ENCODE measurements around the gene MUL1. TPM values are rescaled to one million over a fixed set of nuclear protein-coding genes. Genes with fewer than 3 reads are reported as not detected.

MUL1 gene
- total and polyA plus RNA-seq, 8 donors = 22.0 to 36.0 (median 25.3) TPM

DNA sequence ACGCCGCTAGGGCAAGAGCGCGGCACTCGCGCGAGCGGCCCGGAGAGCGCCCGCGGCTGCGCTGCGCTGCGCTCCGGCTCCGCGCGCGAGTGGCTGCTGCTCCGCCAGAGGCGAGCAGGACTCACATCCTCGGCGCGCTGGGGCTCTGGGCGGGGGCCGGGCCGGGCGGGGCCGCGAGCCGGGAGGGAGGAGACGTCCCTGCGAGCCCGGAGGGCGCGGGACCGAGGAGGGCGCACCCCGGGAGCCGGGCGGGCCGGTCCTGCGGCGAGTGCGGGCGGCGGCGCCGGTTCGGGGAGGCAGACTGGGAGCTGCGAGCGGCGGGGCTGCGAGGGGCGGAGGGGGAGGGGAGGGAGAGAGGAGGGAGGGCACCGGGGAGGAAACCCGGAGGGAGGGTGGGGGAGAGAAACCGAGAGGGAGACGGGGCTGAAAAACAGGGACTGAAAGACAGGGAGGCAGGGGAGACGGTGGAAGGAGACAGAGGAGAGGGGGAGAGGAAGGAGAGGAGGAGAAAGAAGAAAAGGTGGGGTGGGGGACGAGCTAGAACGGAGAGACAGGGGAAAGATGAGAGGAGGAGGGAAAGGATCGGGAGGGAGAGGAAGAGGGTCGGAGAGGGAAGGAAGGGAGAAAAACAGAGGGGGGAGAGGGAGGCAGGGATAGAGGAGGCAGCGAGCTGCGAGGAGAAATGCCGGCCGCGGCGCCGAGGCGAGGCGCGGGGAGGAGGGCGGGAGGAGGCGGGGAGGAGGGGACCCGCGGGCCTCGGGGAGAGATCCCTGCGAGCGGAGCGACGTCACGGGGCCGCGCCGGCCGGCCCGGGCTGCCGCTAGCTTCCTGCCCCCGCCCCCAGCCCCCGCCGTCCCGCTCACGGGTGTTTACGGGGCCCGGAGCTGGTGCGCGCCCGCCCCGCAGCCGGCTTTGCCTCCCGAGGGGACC lies 22.2 kb downstream of the MUL1 start, which contains the start of gene CAMK2N1:
Gene CAMK2N1, minus strand, starts transcription at position 684 of the 930 bp plus-strand sequence. CDS start 831 bp downstream, outside the sequence.
- no peaks in the 10 kb centered on the region for H3K9me3 ChIP-seq
- H3K27ac ChIP-seq = peak within 1 kb of the TSS; percentile 26 to 53
- peak within 1 kb of the TSS; percentile 35 to 40 for H3K4me3 ChIP-seq
- TF ChIP-seq, protein P1, sequence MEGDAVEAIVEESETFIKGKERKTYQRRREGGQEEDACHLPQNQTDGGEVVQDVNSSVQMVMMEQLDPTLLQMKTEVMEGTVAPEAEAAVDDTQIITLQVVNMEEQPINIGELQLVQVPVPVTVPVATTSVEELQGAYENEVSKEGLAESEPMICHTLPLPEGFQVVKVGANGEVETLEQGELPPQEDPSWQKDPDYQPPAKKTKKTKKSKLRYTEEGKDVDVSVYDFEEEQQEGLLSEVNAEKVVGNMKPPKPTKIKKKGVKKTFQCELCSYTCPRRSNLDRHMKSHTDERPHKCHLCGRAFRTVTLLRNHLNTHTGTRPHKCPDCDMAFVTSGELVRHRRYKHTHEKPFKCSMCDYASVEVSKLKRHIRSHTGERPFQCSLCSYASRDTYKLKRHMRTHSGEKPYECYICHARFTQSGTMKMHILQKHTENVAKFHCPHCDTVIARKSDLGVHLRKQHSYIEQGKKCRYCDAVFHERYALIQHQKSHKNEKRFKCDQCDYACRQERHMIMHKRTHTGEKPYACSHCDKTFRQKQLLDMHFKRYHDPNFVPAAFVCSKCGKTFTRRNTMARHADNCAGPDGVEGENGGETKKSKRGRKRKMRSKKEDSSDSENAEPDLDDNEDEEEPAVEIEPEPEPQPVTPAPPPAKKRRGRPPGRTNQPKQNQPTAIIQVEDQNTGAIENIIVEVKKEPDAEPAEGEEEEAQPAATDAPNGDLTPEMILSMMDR (IDR thresholded peaks at IDR 0.05) = no peak
- peaks cover 36 to 96% of the 10 kb centered on the region in 2 donors for H3K27me3 ChIP-seq
- peak; percentile 75 for ATAC-seq
- no peaks in the 10 kb centered on the region for H3K36me3 ChIP-seq
- intact Hi-C loops (cut with DNase I) = loop anchor here in 1 of 2 donors (10.0 kb wide), 1 partner anchor 111 kb away; no protein-coding TSS in a partner anchor
- peaks cover 6 to 15% of the 10 kb centered on the region in 2 donors for H3K4me1 ChIP-seq
- DNase-seq = peak; percentile 40 to 84 (median 72)

- Histone ChIP-seq H3K4me3 (peak overlapping the region; percentile 35 to 40), H3K27ac (peak overlapping the region; percentile 45 to 65), H3K36me3 (no peaks in the 10 kb centered on the region), H3K9me3 (no peaks in the 10 kb centered on the region), H3K4me1 (peaks cover 6 to 15% of the 10 kb centered on the region in 2 donors), H3K27me3 (peaks cover 36 to 99% of the 10 kb centered on the region in 2 donors)
- intact Hi-C loops (cut with DNase I) = loop anchor here in 1 of 2 donors (10.0 kb wide), 1 partner anchor 110 kb away; no protein-coding TSS in a partner anchor
- peak in 3 of 4 donors; percentile 23 to 71 (median 30) for DNase-seq
- TF ChIP-seq, protein P1 (IDR thresholded peaks at IDR 0.05) = no peak
- no peak for ATAC-seq
Observed at GRCh38 chr1:20484519-20485462, 23.2 kb downstream of the MUL1 start.

DNA sequence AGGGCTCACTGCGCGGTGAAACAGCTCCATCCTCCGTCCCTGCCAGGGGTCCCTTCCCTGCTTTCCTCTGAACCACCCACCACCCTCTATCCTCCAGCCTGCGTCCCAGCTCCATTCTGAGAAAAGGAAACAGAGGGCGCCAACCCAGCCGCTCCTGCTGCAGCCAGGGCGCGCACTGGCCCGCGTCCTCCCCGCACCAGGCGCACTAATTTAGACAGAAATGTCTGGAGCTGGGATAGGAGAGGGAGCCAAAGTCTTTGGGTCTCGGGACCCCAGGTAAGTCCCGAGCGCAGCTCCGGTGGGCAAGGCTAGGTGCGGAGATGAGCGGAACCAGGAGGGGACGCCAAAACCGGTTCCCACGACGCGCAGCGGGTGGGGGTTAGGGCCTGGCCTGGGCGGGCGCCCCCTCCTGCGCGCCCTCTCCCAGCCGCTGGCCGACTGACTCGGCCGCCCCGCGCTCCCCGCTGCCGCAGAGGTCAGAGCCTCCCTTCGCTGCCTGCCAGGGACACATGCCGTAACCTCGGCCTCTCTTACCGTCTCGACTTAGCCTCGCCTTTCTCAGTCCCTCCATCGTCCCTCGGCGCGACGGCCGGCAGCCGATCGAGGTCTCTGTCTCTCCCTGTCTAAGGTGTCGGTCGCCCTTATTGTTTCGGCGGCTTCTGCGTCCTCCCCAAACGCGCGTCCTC lies 24.0 kb downstream of the MUL1 start:
- Histone ChIP-seq H3K36me3 (no peaks in the 10 kb centered on the region), H3K4me1 (peaks cover 6 to 15% of the 10 kb centered on the region in 2 donors), H3K9me3 (no peaks in the 10 kb centered on the region), H3K27me3 (peaks cover 38 to 96% of the 10 kb centered on the region in 2 donors), H3K4me3 (peak overlapping the region; percentile 35 to 40), H3K27ac (peak overlapping the region; percentile 45 to 65)
- ATAC-seq = no peak
- peak; percentile 27 to 68 (median 33) for DNase-seq
- intact Hi-C loops (cut with DNase I) = loop anchor here in 1 of 2 donors (10.0 kb wide), 1 partner anchor 109 kb away; no protein-coding TSS in a partner anchor
- TF ChIP-seq, protein P1 (IDR thresholded peaks at IDR 0.05) = no peak

DNA sequence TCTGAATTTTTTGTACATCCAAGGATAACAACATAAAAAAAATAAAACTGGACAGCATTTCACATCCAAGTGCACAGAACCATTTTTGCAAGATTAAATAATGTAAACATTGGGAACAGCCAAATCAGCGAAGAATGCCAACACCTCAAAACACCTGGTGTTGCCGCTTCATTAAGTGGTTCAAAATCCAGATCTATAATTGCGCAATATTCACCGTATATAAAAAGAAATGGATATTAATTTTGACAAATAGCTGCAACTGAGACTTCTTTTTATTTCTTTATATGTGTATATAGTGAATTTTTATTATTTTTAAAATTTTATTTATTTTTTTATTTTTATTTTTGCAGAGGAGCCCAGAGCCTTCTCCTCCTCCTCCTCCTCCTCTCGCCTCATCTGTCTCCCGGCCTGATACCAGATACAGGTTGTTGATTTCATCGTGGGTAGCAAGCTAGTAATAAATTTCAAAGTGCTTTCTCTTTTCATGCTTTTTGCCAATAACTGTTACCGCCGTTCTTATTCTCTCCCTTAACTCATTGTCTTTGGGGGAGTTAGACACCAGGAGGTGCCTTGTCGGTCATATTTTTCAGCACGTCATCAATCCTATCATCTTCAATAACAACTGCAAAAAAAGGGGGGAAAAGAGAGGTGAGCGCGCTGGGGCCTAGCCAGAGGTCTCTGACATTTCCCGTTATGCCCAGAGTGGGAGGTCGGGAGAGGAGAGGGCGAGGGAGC lies 24.7 kb downstream of the MUL1 start:
- no peaks in the 10 kb centered on the region for H3K36me3 ChIP-seq
- DNase-seq (peak in 2 of 4 donors; percentile 7 to 34), ATAC-seq (no peak)
- peak overlapping the region; percentile 35 to 40 for H3K4me3 ChIP-seq
- TF ChIP-seq, protein P1 (IDR thresholded peaks at IDR 0.05) = no peak
- no peaks in the 10 kb centered on the region for H3K9me3 ChIP-seq
- H3K4me1 ChIP-seq = peaks cover 6 to 15% of the 10 kb centered on the region in 2 donors
- intact Hi-C loops (cut with DNase I) = loop anchor here in 1 of 2 donors (10.0 kb wide), 1 partner anchor 108 kb away; no protein-coding TSS in a partner anchor
- H3K27me3 ChIP-seq = peaks cover 40 to 96% of the 10 kb centered on the region in 2 donors
- peak overlapping the region in 1 of 2 donors; percentile 65 for H3K27ac ChIP-seq

Data from left lung (tissue), 10 donors.